Mucosa of descending colon (tissue), 3 donors: Measurements from ENCODE around the gene PKDREJ. TPM values are rescaled to one million over a fixed set of nuclear protein-coding genes. Genes with fewer than 3 reads are reported as not detected.
"Not testable (repeated sequence)": the region's sequence is repeated elsewhere in the genome, so short reads cannot be mapped to it uniquely, and the experiment has no call there.

Experiments used
- ATAC-seq: fragments of 200-7000 bp; cut with Tn5 transposase; one replicate; pipeline ENCODE4 v1.9.1; 2020; ENCODE audit warnings: mild to moderate bottlenecking, moderate library complexity
- DNase-seq, 3 donors: peaks; one replicate each; pipeline ENCODE4 v3.0.0-alpha.2; 2020
- H3K36me3 ChIP-seq: fragments of 200-600 bp; one replicate; pipeline ENCODE4 v1.8.0; 2021; ENCODE audit warnings: low read depth, mild to moderate bottlenecking
- H3K4me1 ChIP-seq: fragments of 200-600 bp; one replicate; pipeline ENCODE4 v1.8.0; 2021; ENCODE audit warnings: low read depth, mild to moderate bottlenecking
- H3K4me3 ChIP-seq: fragments of 200-600 bp; one replicate; pipeline ENCODE4 v1.8.0; 2021; ENCODE audit warnings: mild to moderate bottlenecking
- H3K9me3 ChIP-seq: fragments of 200-600 bp; one replicate; pipeline ENCODE4 v1.8.0; 2021; ENCODE audit warnings: mild to moderate bottlenecking
- CTCF ChIP-seq: fragments of 200-600 bp; IDR thresholded peaks from one replicate; pipeline ENCODE4 v1.8.0; 2022; ENCODE audit warnings: antibody characterized with exemption, mild to moderate bottlenecking
- intact Hi-C, 2 donors: fragments of 100-400 bp; cut with DNase I in 1 of 2; cut with micrococcal nuclease in 1 of 2; formaldehyde crosslinking; loops; one replicate each; pipeline versions ENCODE4 v1.11.0 to v1.11.1; 2022; cut with DNase I, micrococcal nuclease
- long read RNA-seq, 2 donors: library from polyadenylated mRNA; unstranded; transcript quantifications; one replicate each; pipeline ENCODE4 v2.0.0, GENCODE V29; 2019 to 2021
- total RNA-seq, 3 donors: library from RNA; stranded (reverse); fragmentation: NEBNext Ultra II Directional in 2 of 3; extraction: Animal tissue kit (Norgen Biotek cat#: 25700) in 2 of 3; gene quantifications; one replicate each; pipeline versions ENCODE4 v1.2.1 to v1.2.4, GENCODE V29; 2021 to 2023
- donor health status: DM: no; HTN: no; CAD: no; lungs with moderate emphysema.
- donor health status: DM: no; HTN: no; CAD: no.
- donor health status: DM: no; HTN: yes; CAD: no.

Gene PKDREJ
- under 1 TPM; 0.35 to 0.75 (median 0.36) TPM for total RNA-seq
- long read RNA-seq, donor 1 = 0 reads
- long read RNA-seq, donor 2 = 0 reads

GRCh38 chr22:46263216-46263590 lies at the start of gene PKDREJ:
Gene PKDREJ (minus strand): TSS chr22:46263343. CDS start chr22:46263322, 21 bp downstream.
- Histone ChIP-seq H3K36me3 (no peaks in the 10 kb centered on the region), H3K9me3 (no peaks in the 10 kb centered on the region), H3K4me3 (no peak within 1 kb of the TSS), H3K4me1 (peaks cover 8% of the 10 kb centered on the region)
- DNase-seq (peak in 1 of 3 donors; percentile 48), ATAC-seq (no peak)
- intact Hi-C loops = no loop called here
- no peak for TF ChIP-seq CTCF

- not testable (repeated sequence) for H3K4me3 ChIP-seq, H3K9me3 ChIP-seq, H3K36me3 ChIP-seq, H3K4me1 ChIP-seq, ATAC-seq, DNase-seq
- intact Hi-C loops = loop anchor here (5.0 to 10.0 kb wide), 2 partner anchors 191 to 318 kb away; no protein-coding TSS in a partner anchor
These were observed 49.7 kb upstream of the PKDREJ start for GRCh38 chr22:46312848-46313247.

- DNase-seq (no peak), ATAC-seq (no peak)
- no peak for TF ChIP-seq CTCF
- Histone ChIP-seq H3K4me1 (no peaks in the 10 kb centered on the region), H3K36me3 (no peaks in the 10 kb centered on the region), H3K9me3 (no peaks in the 10 kb centered on the region), H3K4me3 (no peak overlapping the region)
- intact Hi-C loops = loop anchor here (5.0 to 10.0 kb wide), 2 partner anchors 190 to 317 kb away; no protein-coding TSS in a partner anchor
These were observed 48.9 kb upstream of the PKDREJ start for GRCh38 chr22:46312056-46312455.

- H3K4me3 ChIP-seq = no peak overlapping the region
- TF ChIP-seq CTCF = no peak
- intact Hi-C loops = loop anchor here (5.0 to 10.0 kb wide), 2 partner anchors 187 to 315 kb away; no protein-coding TSS in a partner anchor
- no peaks in the 10 kb centered on the region for H3K4me1 ChIP-seq
- H3K36me3 ChIP-seq = no peaks in the 10 kb centered on the region
- no peak for DNase-seq
- no peak for ATAC-seq
- no peaks in the 10 kb centered on the region for H3K9me3 ChIP-seq
These were observed 46.5 kb upstream of the PKDREJ start for GRCh38 chr22:46309526-46310085.

GRCh38 chr22:46308283-46308988 lies 45.3 kb upstream of the PKDREJ start:
- intact Hi-C loops = no loop called here
- ATAC-seq = no peak

More at GRCh38 chr22:46308283-46308988, 45.3 kb upstream of the PKDREJ start:
- no peak for DNase-seq
- H3K9me3 ChIP-seq = no peaks in the 10 kb centered on the region
- no peak overlapping the region for H3K4me3 ChIP-seq
- no peaks in the 10 kb centered on the region for H3K36me3 ChIP-seq
- no peaks in the 10 kb centered on the region for H3K4me1 ChIP-seq
- TF ChIP-seq CTCF = no peak
